Choroid plexus epithelial cell (primary cell): ENCODE data around the gene PHKA2.

ENCODE experiments used
- DNase-seq: peaks from one replicate; pipeline ENCODE4 v3.0.0-alpha.2; 2010; ENCODE audit warnings: low read depth
- H3K4me3 ChIP-seq: 2 replicates; pipeline ENCODE4 v1.5.1; 2011; ENCODE audit warnings: low read depth, mild to moderate bottlenecking, control low read depth, low read length, moderate library complexity
- CTCF ChIP-seq: conservative IDR thresholded peaks from 2 replicates; pipeline ENCODE4 v1.5.1; 2011; ENCODE audit warnings: low read depth, mild to moderate bottlenecking, control low read depth, inconsistent platforms, low read length, moderate library complexity

PHKA2 gene

GRCh38 chrX:18885328-18886004, 98.4 kb downstream of the PHKA2 start:
- DNase-seq, result peak; percentile 43
- no peak for TF ChIP-seq CTCF
- peak overlapping the region; percentile 53 for H3K4me3 ChIP-seq

- no peak for DNase-seq
- TF ChIP-seq CTCF, result no peak
- no peak overlapping the region for H3K4me3 ChIP-seq
Observed at GRCh38 chrX:18884916-18885315, 99.0 kb downstream of the PHKA2 start.

GRCh38 chrX:18883961-18884765, 99.8 kb downstream of the PHKA2 start:
- no peak for DNase-seq
- no peak overlapping the region for H3K4me3 ChIP-seq
- TF ChIP-seq CTCF, result no peak

- H3K4me3 ChIP-seq, result no peak overlapping the region
- no peak for TF ChIP-seq CTCF
- no peak for DNase-seq
Observed at GRCh38 chrX:18883234-18883960, 100.5 kb downstream of the PHKA2 start.

GRCh38 chrX:18879144-18879543, 104.8 kb downstream of the PHKA2 start:
- DNase-seq, result no peak
- H3K4me3 ChIP-seq, result no peak overlapping the region
- TF ChIP-seq CTCF, result no peak

- no peak overlapping the region for H3K4me3 ChIP-seq
- no peak for DNase-seq
- no peak for TF ChIP-seq CTCF
Observed at GRCh38 chrX:18877469-18877868, 106.4 kb downstream of the PHKA2 start.
